Osteocyte (in vitro differentiated cells): Measurements from ENCODE around the gene HCRT. TPM values are rescaled to one million over a fixed set of nuclear protein-coding genes. Genes with fewer than 3 reads are reported as not detected.

Experiments
- DNase-seq: peaks from one replicate; pipeline ENCODE4 v3.0.0; 2021; ENCODE audit warnings: mixed read lengths; ENCODE audit not compliant: unreplicated experiment; ENCODE audit errors: extremely low spot score
- H3K27ac Mint-ChIP-seq: one replicate; pipeline ENCODE4 v1.8.0; 2021; ENCODE audit warnings: mild to moderate bottlenecking, mixed read lengths; ENCODE audit not compliant: unreplicated experiment
- H3K27me3 Mint-ChIP-seq: one replicate; pipeline ENCODE4 v1.8.0; 2021; ENCODE audit warnings: mixed read lengths; ENCODE audit not compliant: unreplicated experiment
- H3K36me3 Mint-ChIP-seq: one replicate; pipeline ENCODE4 v1.8.0; 2021; ENCODE audit warnings: mixed read lengths; ENCODE audit not compliant: unreplicated experiment
- H3K4me1 Mint-ChIP-seq: one replicate; pipeline ENCODE4 v1.8.0; 2021; ENCODE audit warnings: mixed read lengths; ENCODE audit not compliant: unreplicated experiment
- H3K4me3 Mint-ChIP-seq: one replicate; pipeline ENCODE4 v1.8.0; 2021; ENCODE audit warnings: mild to moderate bottlenecking, moderate library complexity, mixed read lengths; ENCODE audit not compliant: unreplicated experiment
- H3K9me3 Mint-ChIP-seq: one replicate; pipeline ENCODE4 v1.8.0; 2021; ENCODE audit warnings: mixed read lengths; ENCODE audit not compliant: unreplicated experiment
- CTCF ChIP-seq: fragments of 200-600 bp; sonication (generic); IDR thresholded peaks from 2 replicates; pipeline ENCODE4 v1.5.0; 2021; ENCODE audit warnings: antibody characterized with exemption, mild to moderate bottlenecking, moderate library complexity
- total RNA-seq: library from RNA; stranded (reverse); gene quantifications from 2 replicates; pipeline ENCODE4 v1.2.1, GENCODE V29; 2021

HCRT gene
- total RNA-seq, 1 donor from 2014 or later: not detected

DNA sequence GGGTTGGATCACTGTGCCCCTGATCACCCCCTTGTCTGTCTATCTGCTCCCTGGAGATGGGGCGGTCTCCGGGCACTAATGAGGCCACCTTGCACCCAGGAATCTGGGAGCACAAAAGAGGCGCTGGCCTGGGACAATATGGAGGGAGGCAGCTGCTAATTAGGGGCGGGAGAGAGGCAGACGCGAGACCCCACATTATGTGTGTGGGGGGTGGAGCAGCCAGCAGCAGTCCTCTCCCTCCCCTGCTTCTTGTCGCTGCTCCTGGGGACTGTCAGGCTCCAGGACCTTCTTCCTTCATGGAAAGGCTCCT, 324 bp upstream of the HCRT start:
- no peak for DNase-seq
- no peak for TF ChIP-seq CTCF
- Mint-ChIP-seq H3K4me3 (no peak overlapping the region), H3K36me3 (no peaks in the 10 kb centered on the region), H3K27ac (no peak overlapping the region), H3K4me1 (peaks cover 17% of the 10 kb centered on the region), H3K27me3 (peaks cover 20% of the 10 kb centered on the region), H3K9me3 (no peaks in the 10 kb centered on the region)

DNA sequence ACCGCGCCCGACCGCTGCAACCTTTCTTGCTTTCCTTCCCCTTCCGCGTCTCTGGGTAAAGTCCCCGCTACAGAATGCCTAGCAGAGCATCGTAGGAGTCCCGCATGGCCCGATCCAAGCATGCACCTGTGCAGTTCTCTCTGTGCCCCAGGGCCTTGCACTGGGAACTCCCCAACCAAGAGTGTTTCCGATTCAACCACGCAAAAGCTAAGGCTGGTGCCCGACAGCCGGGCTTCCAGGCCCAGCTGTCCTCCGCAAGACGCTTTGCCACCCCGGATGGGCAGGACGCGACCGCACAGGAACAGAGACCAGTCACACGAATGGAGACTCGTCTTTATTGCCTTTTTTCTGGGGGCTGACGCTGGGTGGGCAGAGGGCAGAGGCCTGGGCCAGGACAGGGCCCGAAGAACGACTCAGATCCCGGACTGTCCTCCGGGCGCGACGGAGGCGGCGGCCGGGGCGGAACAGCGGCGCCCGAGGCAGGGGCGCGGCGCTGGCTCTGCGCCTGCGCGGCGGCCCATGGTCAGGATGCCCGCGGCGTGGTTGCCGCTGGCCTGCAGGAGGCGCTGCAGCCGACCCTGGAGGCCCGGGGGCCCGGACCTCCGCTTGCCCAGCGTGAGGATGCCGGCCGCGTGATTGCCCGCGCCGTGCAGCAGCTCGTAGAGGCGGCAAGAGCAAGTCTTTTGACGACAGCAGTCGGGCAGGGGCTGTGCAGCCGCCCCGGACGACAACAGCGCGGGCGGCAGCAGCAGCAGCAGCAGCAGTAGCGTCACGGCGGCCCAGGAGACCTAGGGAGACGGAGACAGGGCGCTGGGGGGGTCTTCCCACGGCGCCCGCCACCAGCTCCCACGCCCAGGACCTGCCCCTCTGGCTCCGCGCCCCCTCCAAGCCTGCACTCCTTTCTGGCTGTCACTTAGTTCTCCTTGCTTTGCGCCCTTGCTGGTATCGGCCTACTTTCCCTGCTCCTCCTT, 1.2 kb downstream of the HCRT start:
- Mint-ChIP-seq H3K27me3 (peaks cover 34% of the 10 kb centered on the region), H3K4me1 (peaks cover 23% of the 10 kb centered on the region), H3K36me3 (no peaks in the 10 kb centered on the region), H3K9me3 (no peaks in the 10 kb centered on the region), H3K27ac (no peak overlapping the region), H3K4me3 (peak overlapping the region; percentile 64)
- DNase-seq: peak; percentile 89
- peak; percentile 83 for TF ChIP-seq CTCF

DNA sequence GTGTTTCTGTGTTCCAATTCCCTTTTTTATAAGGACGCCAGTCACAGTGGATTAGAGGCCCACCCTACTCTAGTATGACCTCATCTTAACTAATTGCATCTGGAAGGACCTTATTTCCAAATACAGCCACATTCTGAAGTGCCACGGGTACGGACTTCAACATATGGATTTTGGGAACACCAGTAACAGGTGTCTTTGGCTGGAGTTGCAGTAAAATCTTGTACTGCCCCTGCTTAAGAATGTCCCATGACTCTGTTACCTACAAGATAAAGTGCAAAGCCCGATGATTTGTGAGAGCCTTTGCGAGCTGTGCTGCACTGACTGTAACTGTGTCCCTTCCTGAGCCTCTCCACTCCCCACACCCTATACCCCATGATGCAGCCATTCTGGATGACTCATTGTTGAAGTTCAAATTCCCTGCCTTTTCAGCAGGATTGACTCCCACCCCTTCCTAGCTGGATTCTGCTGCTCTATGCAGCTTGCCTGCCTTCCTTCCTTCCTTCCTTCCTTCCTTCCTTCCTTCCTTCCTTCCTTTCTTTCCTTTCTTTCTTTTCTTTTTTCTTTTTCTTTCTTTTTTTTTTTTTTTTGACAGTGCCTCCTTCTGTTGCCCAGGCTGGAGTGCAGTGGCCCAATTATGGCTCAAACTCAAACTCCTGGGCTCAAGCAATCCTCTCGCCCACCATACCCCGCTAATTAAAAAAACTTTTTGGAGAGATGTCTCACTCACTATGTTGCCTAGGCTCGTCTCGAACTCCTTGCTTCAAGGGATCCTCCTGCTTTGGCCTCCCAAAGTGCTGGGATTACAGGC, 2.1 kb downstream of the HCRT start:
- no peak for DNase-seq

GRCh38 chr17:42181851-42182207, 3.4 kb downstream of the HCRT start:
- H3K27ac Mint-ChIP-seq: no peak overlapping the region
- DNase-seq: no peak
- no peak overlapping the region for H3K4me3 Mint-ChIP-seq
- no peaks in the 10 kb centered on the region for H3K9me3 Mint-ChIP-seq
- no peaks in the 10 kb centered on the region for H3K36me3 Mint-ChIP-seq
- TF ChIP-seq CTCF: no peak
- H3K27me3 Mint-ChIP-seq: peaks cover 46% of the 10 kb centered on the region
- H3K4me1 Mint-ChIP-seq: peaks cover 23% of the 10 kb centered on the region

More for the DNA sequence above, 2.1 kb downstream of the HCRT start:
- Mint-ChIP-seq H3K27me3 (peaks cover 42% of the 10 kb centered on the region), H3K9me3 (no peaks in the 10 kb centered on the region), H3K27ac (no peak overlapping the region), H3K36me3 (no peaks in the 10 kb centered on the region), H3K4me1 (peaks cover 23% of the 10 kb centered on the region), H3K4me3 (peak overlapping the region; percentile 64)
- TF ChIP-seq CTCF: no peak
